ENCODE results near the gene LAMA4.

- no peak for TF ChIP-seq POLR2AphosphoS5 (IDR thresholded peaks at IDR 0.05; ENCODE audit: low read depth, low read length)
- TF ChIP-seq STAT5B (CRISPR knock-in tag; IDR thresholded peaks at IDR 0.05), result no peak
- no peak for TF ChIP-seq ZNF747 (CRISPR knock-in tag; IDR thresholded peaks at IDR 0.05; ENCODE audit: borderline replicate concordance)
- no peak for TF ChIP-seq EP300 (IDR thresholded peaks at IDR 0.05; ENCODE audit: low read depth in 2 of 2, low read length in 2 of 2)
- no peak for TF ChIP-seq EP300 (CRISPR knock-in tag; IDR thresholded peaks at IDR 0.05; ENCODE audit: borderline replicate concordance)
- no peak for TF ChIP-seq PAX8 (CRISPR knock-in tag; IDR thresholded peaks at IDR 0.05; ENCODE audit: borderline replicate concordance)
- TF ChIP-seq ELK4 (CRISPR knock-in tag; IDR thresholded peaks at IDR 0.05; ENCODE audit: borderline replicate concordance), result no peak
- no peak for TF ChIP-seq ZMAT5 (CRISPR knock-in tag; IDR thresholded peaks at IDR 0.05; ENCODE audit: borderline replicate concordance, low read depth)
- TF ChIP-seq REST (IDR thresholded peaks at IDR 0.05; ENCODE audit: borderline replicate concordance in 1 of 2, low read depth in 1 of 2, low read length in 2 of 2), result no peak
- TF ChIP-seq ERF (CRISPR knock-in tag; IDR thresholded peaks at IDR 0.05), result no peak
Observed at GRCh38 chr6:112187736-112188135, 66.6 kb downstream of the LAMA4 start.
